HG03558 (cell line): ENCODE results near the gene ERN1.

Experiments used
- ATAC-seq: cut with Tn5 transposase; IDR thresholded peaks from one replicate; pipeline ENCODE4 v1.9.1; 2021; ENCODE audit warnings: moderate number of reproducible peaks; ENCODE audit not compliant: unreplicated experiment; ENCODE audit errors: extremely low read depth

The ERN1 gene

GRCh38 chr17:64091571-64091970 lies 38.4 kb downstream of the ERN1 start:
- no peak for ATAC-seq

- no peak for ATAC-seq
Observed at GRCh38 chr17:64091116-64091515, 38.8 kb downstream of the ERN1 start.

GRCh38 chr17:64090144-64090543 lies 39.8 kb downstream of the ERN1 start:
- no peak for ATAC-seq

- ATAC-seq = no peak
Observed at GRCh38 chr17:64087252-64088005, 42.5 kb downstream of the ERN1 start.

GRCh38 chr17:64085650-64086005 lies 44.3 kb downstream of the ERN1 start:
- ATAC-seq = no peak

- ATAC-seq = no peak
Observed at GRCh38 chr17:64084940-64085649, 44.8 kb downstream of the ERN1 start.

GRCh38 chr17:64084086-64084939 lies 45.6 kb downstream of the ERN1 start:
- ATAC-seq = no peak

GRCh38 chr17:64083563-64084085 lies 46.3 kb downstream of the ERN1 start:
- no peak for ATAC-seq

- ATAC-seq = no peak
Observed at GRCh38 chr17:64083093-64083492, 46.9 kb downstream of the ERN1 start.

- no peak for ATAC-seq
Observed at GRCh38 chr17:64081802-64082799, 47.8 kb downstream of the ERN1 start.

GRCh38 chr17:64080174-64080618 lies 49.7 kb downstream of the ERN1 start:
- ATAC-seq = no peak

GRCh38 chr17:64077379-64077778 lies 52.6 kb downstream of the ERN1 start:
- ATAC-seq = no peak

GRCh38 chr17:64075913-64076312 lies 54.0 kb downstream of the ERN1 start:
- no peak for ATAC-seq

GRCh38 chr17:64074704-64075426 lies 55.1 kb downstream of the ERN1 start:
- ATAC-seq = no peak

- no peak for ATAC-seq
Observed at GRCh38 chr17:64073771-64074703, 55.9 kb downstream of the ERN1 start.

GRCh38 chr17:64071111-64071510 lies 58.8 kb downstream of the ERN1 start:
- ATAC-seq = no peak

GRCh38 chr17:64070213-64070612 lies 59.7 kb downstream of the ERN1 start:
- ATAC-seq = no peak

GRCh38 chr17:64069143-64069542 lies 60.8 kb downstream of the ERN1 start:
- no peak for ATAC-seq
